ENCODE measurements around the gene TDRD5. TPM values are rescaled to one million over a fixed set of nuclear protein-coding genes. Genes with fewer than 3 reads are reported as not detected.

Gene TDRD5
- total and polyA plus RNA-seq, 5 experiments from 2014 or later: not detected

- ATAC-seq: no peak
- no peak for DNase-seq
- H3K27ac Mint-ChIP-seq: no peak overlapping the region
- H3K4me1 Mint-ChIP-seq: no peaks in the 10 kb centered on the region
- peaks cover 0 to 24% (median 6%) of the 10 kb centered on the region in 5 donors for H3K27me3 Mint-ChIP-seq
- H3K36me3 Mint-ChIP-seq: peaks cover 0 to 72% (median 34%) of the 10 kb centered on the region in 3 donors
- peaks cover 37 to 69% (median 59%) of the 10 kb centered on the region in 9 donors for H3K9me3 Mint-ChIP-seq
- POLR2A ChIA-PET: no interaction called here
- no peak overlapping the region for H3K4me3 Mint-ChIP-seq
Observed at GRCh38 chr1:179719272-179719671, 127.6 kb downstream of the TDRD5 start.

DNA sequence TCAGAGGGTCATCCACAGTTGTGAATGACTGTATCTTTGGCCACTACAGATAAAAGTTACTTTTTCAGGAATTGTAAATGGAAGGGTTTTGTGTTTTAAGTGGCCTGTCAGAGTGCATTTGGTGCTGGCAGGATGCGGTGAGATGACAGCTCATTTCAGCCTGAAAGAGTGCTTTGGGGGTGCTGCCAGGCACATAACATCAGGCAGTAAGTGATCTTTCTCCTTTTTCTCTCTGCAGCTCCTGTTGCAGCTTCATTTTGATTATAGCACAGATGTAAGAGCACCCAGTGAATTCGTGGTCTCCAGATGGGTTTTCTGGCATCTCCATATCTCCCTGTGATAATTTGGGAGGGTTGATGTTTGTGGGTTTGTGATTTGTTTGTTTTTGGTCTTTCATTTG, 136.6 kb downstream of the TDRD5 start:
- POLR2A ChIA-PET: no interaction called here
- Mint-ChIP-seq H3K27me3 (peaks cover 1 to 22% (median 8%) of the 10 kb centered on the region in 5 donors), H3K36me3 (no peaks in the 10 kb centered on the region), H3K4me3 (no peak overlapping the region), H3K27ac (no peak overlapping the region), H3K4me1 (no peaks in the 10 kb centered on the region), H3K9me3 (no peaks in the 10 kb centered on the region)
- no peak for ATAC-seq
- DNase-seq: no peak

DNA sequence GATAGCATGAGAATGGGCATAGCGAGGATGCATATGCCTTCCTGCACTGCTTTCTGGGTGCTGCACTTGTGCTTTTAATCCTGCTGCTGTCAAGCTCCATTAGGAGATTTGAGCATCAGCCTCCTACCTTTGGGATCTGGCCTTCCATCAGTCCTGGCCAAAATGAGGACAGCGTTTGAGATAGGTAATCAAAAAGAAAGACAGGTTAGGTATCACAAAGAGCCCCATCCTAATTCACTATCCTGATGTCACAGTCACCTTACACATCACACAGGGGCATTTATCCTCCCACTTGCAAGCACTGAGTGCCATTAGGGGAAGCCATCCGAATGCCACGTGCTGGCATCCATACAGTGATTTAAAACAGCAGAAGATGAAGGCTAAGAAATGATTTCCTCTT, 138.2 kb downstream of the TDRD5 start:
- Mint-ChIP-seq H3K36me3 (no peaks in the 10 kb centered on the region), H3K27ac (no peak overlapping the region), H3K4me1 (no peaks in the 10 kb centered on the region), H3K9me3 (no peaks in the 10 kb centered on the region), H3K27me3 (peaks cover 8 to 24% (median 17%) of the 10 kb centered on the region in 5 donors), H3K4me3 (no peak overlapping the region)
- ATAC-seq: no peak
- DNase-seq: no peak
- POLR2A ChIA-PET: no interaction called here

DNA sequence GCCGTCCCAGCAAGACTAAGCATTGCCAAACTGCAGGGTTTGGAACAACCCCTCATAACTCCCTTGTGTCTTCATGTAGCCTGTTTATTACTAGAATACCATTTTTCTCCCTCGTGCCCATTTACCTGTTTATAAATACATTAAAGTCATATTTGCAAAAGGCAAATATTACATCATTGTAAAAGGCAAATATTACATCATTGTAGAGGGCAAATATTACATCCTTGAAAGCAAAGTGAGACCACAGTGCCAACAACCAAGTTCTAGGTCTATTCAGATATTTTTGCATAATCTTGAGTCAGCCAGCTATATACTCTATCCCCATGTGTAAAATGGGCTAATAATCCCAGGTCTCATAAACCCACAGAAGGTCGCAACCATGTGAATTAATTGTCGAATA, 140.0 kb downstream of the TDRD5 start:
- Mint-ChIP-seq H3K9me3 (no peaks in the 10 kb centered on the region), H3K27me3 (peaks cover 14 to 35% (median 24%) of the 10 kb centered on the region in 5 donors), H3K27ac (no peak overlapping the region), H3K4me3 (no peak overlapping the region), H3K4me1 (no peaks in the 10 kb centered on the region), H3K36me3 (no peaks in the 10 kb centered on the region)
- ATAC-seq (no peak), DNase-seq (no peak)
- POLR2A ChIA-PET: no interaction called here

Other genes starting within 250 kb of the TDRD5 start
- under 1 TPM in 1 of 2 experiments, not detected in 1; 0.65 TPM for gene AXDND1, start 225.9 kb upstream of the TDRD5 start, total RNA-seq
- gene AXDND1, start 225.9 kb upstream of the TDRD5 start, polyA plus RNA-seq: not detected
- not detected for gene NPHS2, start 15.9 kb upstream of the TDRD5 start, total RNA-seq
- gene NPHS2, start 15.9 kb upstream of the TDRD5 start, polyA plus RNA-seq: not detected
- not detected for gene FAM163A, start 151.5 kb downstream of the TDRD5 start, total RNA-seq
- not detected for gene FAM163A, start 151.5 kb downstream of the TDRD5 start, polyA plus RNA-seq

Measured in naive thymus-derived CD8-positive, alpha-beta T cell (primary cell).